OCI-LY7 (cell line): ENCODE measurements around the gene LCE1F. TPM values are rescaled to one million over a fixed set of nuclear protein-coding genes. Genes with fewer than 3 reads are reported as not detected.

Experiments
- Bru-seq: library from RNA; stranded (reverse); fragments of 400-500 nt; gene quantifications from one replicate; lab custom pipeline; 2021; lab: Mats Ljungman, UMichigan
- BruChase-seq, 2 experiments: library from RNA; stranded (reverse); fragments of 400-500 nt; gene quantifications; one replicate each; lab custom pipeline; 2021; lab: Mats Ljungman, UMichigan
- BruUV-seq: library from RNA; stranded (reverse); fragments of 400-500 nt; replicated peaks from 2 replicates; lab custom pipeline; 2021; lab: Mats Ljungman, UMichigan
- CTCF ChIA-PET: fragments of 300-600 bp; sonication (Branson Sonifier 250); formaldehyde crosslinking; loops from one replicate; lab custom pipeline; 2022; ENCODE audit warnings: antibody characterized with exemption; ENCODE audit not compliant: unreplicated experiment; lab: Charles Lee
- POLR2A ChIA-PET: fragments of 300-600 bp; sonication (Branson Sonifier 250); formaldehyde crosslinking; loops from one replicate; lab custom pipeline; 2022; ENCODE audit warnings: antibody characterized with exemption; lab: Charles Lee
- DNase-seq: peaks from one replicate; pipeline ENCODE4 v3.0.0-alpha.2; 2015; ENCODE audit warnings: low spot score
- H2AFZ ChIP-seq: fragments of 200-600 bp; sonication (generic), shearing (Covaris generic); 2 replicates; pipeline ENCODE4 v1.6.1; 2014; ENCODE audit warnings: mild to moderate bottlenecking, antibody characterized with exemption, low read length, moderate library complexity
- H3K27ac ChIP-seq: fragments of 200-600 bp; sonication (generic); 2 replicates; pipeline ENCODE4 v1.5.1; 2014; ENCODE audit warnings: mixed run types, low read depth, mild to moderate bottlenecking, moderate library complexity, low read length, inconsistent platforms; ENCODE audit not compliant: poor library complexity, severe bottlenecking
- H3K36me3 ChIP-seq: fragments of 200-600 bp; sonication (generic); 2 replicates; pipeline ENCODE4 v1.6.1; 2014; ENCODE audit warnings: mild to moderate bottlenecking, antibody characterized with exemption, low read length, moderate library complexity, mixed read lengths; ENCODE audit not compliant: insufficient read depth
- H3K4me1 ChIP-seq: fragments of 200-600 bp; sonication (generic); 2 replicates; pipeline ENCODE4 v1.5.1; 2014; ENCODE audit warnings: mild to moderate bottlenecking, low read length; ENCODE audit not compliant: insufficient read depth, poor library complexity, severe bottlenecking
- H3K4me2 ChIP-seq: fragments of 200-600 bp; sonication (generic); 2 replicates; pipeline ENCODE4 v1.6.1; 2014; ENCODE audit warnings: mild to moderate bottlenecking, low read length
- H3K4me3 ChIP-seq: fragments of 200-600 bp; sonication (generic); 2 replicates; pipeline ENCODE4 v1.5.1; 2014; ENCODE audit warnings: mild to moderate bottlenecking, low read depth, low read length; ENCODE audit not compliant: poor library complexity, severe bottlenecking
- H3K79me2 ChIP-seq: fragments of 200-600 bp; sonication (generic); 2 replicates; pipeline ENCODE4 v1.6.1; 2016; ENCODE audit warnings: low read depth, mild to moderate bottlenecking, low read length, moderate library complexity, mixed read lengths; ENCODE audit not compliant: insufficient read depth
- H3K9me2 ChIP-seq: fragments of 200-600 bp; sonication (generic); 2 replicates; pipeline ENCODE4 v1.6.1; 2016; ENCODE audit warnings: mild to moderate bottlenecking, low read length, mixed read lengths; ENCODE audit not compliant: insufficient read depth
- H3K9me3 ChIP-seq: fragments of 200-600 bp; sonication (generic); 2 replicates; pipeline ENCODE4 v1.6.1; 2014; ENCODE audit warnings: mild to moderate bottlenecking, mixed run types, low read length, mixed read lengths
- H4K20me1 ChIP-seq: fragments of 200-600 bp; sonication (generic); 2 replicates; pipeline ENCODE4 v1.6.1; 2014; ENCODE audit warnings: mild to moderate bottlenecking, antibody characterized with exemption, low read length, moderate library complexity, mixed read lengths; ENCODE audit not compliant: insufficient read depth
- EZH2phosphoT487 ChIP-seq: fragments of 200-600 bp; sonication (generic); IDR thresholded peaks from 2 replicates; pipeline ENCODE4 v1.6.1; 2018; ENCODE audit warnings: low read depth, borderline replicate concordance, mild to moderate bottlenecking, mixed run types, antibody characterized with exemption, low read length, moderate library complexity, mixed read lengths
- intact Hi-C: fragments of 100-400 bp; cut with micrococcal nuclease; formaldehyde crosslinking; loops from one replicate; pipeline ENCODE4 v1.10.0; 2022; ENCODE audit not compliant: unreplicated experiment
- long read RNA-seq: library from polyadenylated mRNA; stranded (forward); transcript quantifications from one replicate; pipeline ENCODE4 v2.0.0, GENCODE V29; 2022
- total RNA-seq, 2 experiments: library from RNA; depleted of rRNA in 1 of 2; stranded (reverse); fragments of >200 nt in 1 of 2; shearing (Covaris generic) in 1 of 2; gene quantifications; 2 replicates each; pipeline ENCODE4 v1.2.3, GENCODE V29; 2014 to 2022
- TF ChIP-seq, protein P1 (sequence below): fragments of 200-600 bp; sonication (generic); conservative IDR thresholded peaks from 2 replicates; pipeline ENCODE4 v1.5.1; 2014; ENCODE audit warnings: mild to moderate bottlenecking, antibody characterized with exemption, low read length, moderate library complexity, mixed read lengths

Gene LCE1F, protein sequence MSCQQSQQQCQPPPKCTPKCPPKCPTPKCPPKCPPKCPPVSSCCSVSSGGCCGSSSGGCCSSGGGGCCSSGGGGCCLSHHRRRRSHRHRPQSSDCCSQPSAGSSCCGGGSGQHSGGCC
- total RNA-seq (2014; rRNA removed; shearing (Covaris generic)), result not detected in 2 replicates
- total RNA-seq (2022), result not detected in 2 replicates
- not detected for Bru-seq, nascent RNA
- BruChase-seq, experiment 1, labeled RNA remaining after a 6-hour chase, result not detected
- not detected for BruChase-seq, experiment 2, labeled RNA remaining after a 2-hour chase
- long read RNA-seq, result 0 reads

DNA sequence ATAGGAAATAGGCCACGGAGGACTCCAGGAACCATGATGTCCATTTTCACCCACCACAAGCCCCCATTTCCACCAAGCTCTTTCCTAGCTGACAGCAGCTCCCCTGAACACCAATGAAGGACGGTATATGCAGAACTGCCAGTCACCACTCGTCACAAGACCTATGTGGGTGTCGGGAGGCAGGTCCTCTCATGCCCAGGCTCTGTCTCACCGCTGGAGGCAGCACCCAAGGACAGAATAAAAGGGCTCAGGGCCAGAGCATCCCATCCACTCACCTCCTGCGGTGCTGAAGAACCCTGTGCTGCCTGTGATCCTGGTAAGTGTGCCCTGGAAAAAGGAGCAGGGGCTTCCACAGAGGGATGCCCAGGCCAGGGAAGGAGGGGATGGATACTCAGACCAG lies at the start of gene LCE1F:
LCE1F (plus strand) TSS at position 266 of the 400 bp plus-strand sequence. CDS start 1,232 bp downstream, outside the sequence.
- BruUV-seq, result no TSS peak
- no peak within 1 kb of the TSS for H3K4me2 ChIP-seq
- H3K79me2 ChIP-seq, result no peaks in the 10 kb centered on the region
- no peaks in the 10 kb centered on the region for H4K20me1 ChIP-seq
- no peak for DNase-seq
- no peak within 1 kb of the TSS for H3K27ac ChIP-seq
- H3K36me3 ChIP-seq, result no peaks in the 10 kb centered on the region
- H3K4me3 ChIP-seq, result no peak within 1 kb of the TSS
- H3K9me2 ChIP-seq, result no peaks in the 10 kb centered on the region
- ChIA-PET POLR2A (no interaction called here), CTCF (no interaction called here)
- no peaks in the 10 kb centered on the region for H3K9me3 ChIP-seq
- H2AFZ ChIP-seq, result no peak within 1 kb of the TSS
- intact Hi-C loops, result no loop called here
- H3K4me1 ChIP-seq, result no peaks in the 10 kb centered on the region
- TF ChIP-seq, protein P1, sequence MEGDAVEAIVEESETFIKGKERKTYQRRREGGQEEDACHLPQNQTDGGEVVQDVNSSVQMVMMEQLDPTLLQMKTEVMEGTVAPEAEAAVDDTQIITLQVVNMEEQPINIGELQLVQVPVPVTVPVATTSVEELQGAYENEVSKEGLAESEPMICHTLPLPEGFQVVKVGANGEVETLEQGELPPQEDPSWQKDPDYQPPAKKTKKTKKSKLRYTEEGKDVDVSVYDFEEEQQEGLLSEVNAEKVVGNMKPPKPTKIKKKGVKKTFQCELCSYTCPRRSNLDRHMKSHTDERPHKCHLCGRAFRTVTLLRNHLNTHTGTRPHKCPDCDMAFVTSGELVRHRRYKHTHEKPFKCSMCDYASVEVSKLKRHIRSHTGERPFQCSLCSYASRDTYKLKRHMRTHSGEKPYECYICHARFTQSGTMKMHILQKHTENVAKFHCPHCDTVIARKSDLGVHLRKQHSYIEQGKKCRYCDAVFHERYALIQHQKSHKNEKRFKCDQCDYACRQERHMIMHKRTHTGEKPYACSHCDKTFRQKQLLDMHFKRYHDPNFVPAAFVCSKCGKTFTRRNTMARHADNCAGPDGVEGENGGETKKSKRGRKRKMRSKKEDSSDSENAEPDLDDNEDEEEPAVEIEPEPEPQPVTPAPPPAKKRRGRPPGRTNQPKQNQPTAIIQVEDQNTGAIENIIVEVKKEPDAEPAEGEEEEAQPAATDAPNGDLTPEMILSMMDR, result no peak
- no peak for TF ChIP-seq EZH2phosphoT487

DNA sequence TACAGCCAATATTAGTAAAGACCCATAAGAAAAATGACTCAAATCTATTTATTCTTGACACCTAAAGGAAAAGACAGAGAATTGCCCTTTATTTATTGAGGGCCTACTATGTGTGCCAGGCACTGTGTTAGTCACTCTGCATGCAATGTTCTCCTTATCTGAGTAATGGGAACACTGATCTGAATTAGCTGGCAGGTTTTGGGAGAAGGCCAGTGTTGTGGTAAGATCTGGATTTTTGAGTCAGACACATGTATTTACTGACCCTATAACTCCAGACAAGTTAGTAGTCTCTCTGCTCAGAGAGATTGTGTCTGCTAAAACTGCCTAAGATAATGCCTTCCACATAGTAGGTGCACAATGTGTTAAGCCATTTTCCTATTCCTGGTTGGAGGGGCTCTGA lies 49.7 kb upstream of the LCE1F start:
- Histone ChIP-seq H3K4me1 (no peaks in the 10 kb centered on the region), H3K4me2 (no peak overlapping the region), H3K36me3 (no peaks in the 10 kb centered on the region), H3K79me2 (no peaks in the 10 kb centered on the region), H3K4me3 (no peak overlapping the region), H4K20me1 (no peaks in the 10 kb centered on the region), H3K9me3 (no peaks in the 10 kb centered on the region), H3K27ac (no peak overlapping the region), H2AFZ (no peak overlapping the region), H3K9me2 (no peaks in the 10 kb centered on the region)
- ChIA-PET POLR2A (no interaction called here), CTCF (no interaction called here)
- TF ChIP-seq, protein P1, result no peak
- no peak for TF ChIP-seq EZH2phosphoT487
- DNase-seq, result no peak
- intact Hi-C loops, result no loop called here
- BruUV-seq, result no TSS peak

DNA sequence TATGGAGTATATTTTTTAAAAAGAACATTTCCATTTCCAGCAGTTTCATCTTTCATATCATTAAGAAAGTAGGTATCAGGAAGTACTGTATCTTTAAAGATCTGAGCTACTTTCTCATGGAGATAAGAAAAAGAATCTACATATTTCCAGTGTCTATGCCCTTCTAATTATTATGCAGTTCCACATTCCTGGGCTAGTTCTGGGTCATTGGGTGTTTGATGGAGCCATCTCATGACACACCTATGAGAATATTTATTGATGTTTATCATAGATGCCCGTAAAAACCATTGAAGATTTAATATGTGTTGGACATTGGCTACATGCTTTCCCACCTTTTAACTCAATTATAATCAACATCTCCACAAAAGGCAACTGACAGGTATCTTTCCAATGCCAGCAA lies 46.0 kb upstream of the LCE1F start:
- intact Hi-C loops, result no loop called here
- Histone ChIP-seq H3K4me2 (no peak overlapping the region), H3K9me3 (no peaks in the 10 kb centered on the region), H3K4me1 (no peaks in the 10 kb centered on the region), H3K79me2 (no peaks in the 10 kb centered on the region), H2AFZ (no peak overlapping the region), H3K27ac (no peak overlapping the region), H3K36me3 (no peaks in the 10 kb centered on the region), H4K20me1 (no peaks in the 10 kb centered on the region), H3K9me2 (no peaks in the 10 kb centered on the region), H3K4me3 (no peak overlapping the region)
- POLR2A ChIA-PET, result no interaction called here
- no TSS peak for BruUV-seq
- CTCF ChIA-PET, result no interaction called here
- no peak for DNase-seq
- TF ChIP-seq, protein P1, result no peak
- TF ChIP-seq EZH2phosphoT487, result no peak
